ENCODE results near the gene WDR13.
"Not testable (repeated sequence)": the region's sequence is repeated elsewhere in the genome, so short reads cannot be mapped to it uniquely, and the experiment has no call there.

The WDR13 gene

GRCh38 chrX:48654746-48655145 is 57.5 kb downstream of the WDR13 start:
- not testable (repeated sequence) for ATAC-seq (ENCODE audit: insufficient read depth, low read depth)

More at GRCh38 chrX:48654746-48655145, 57.5 kb downstream of the WDR13 start:
- H2AFZ ChIP-seq (ENCODE audit: low read depth, low read length); H3K36me3 ChIP-seq (ENCODE audit: insufficient read depth, low read length); H3K4me2 ChIP-seq (ENCODE audit: insufficient read depth, low read length); H3K9me3 ChIP-seq (ENCODE audit: insufficient read depth, low read length, severe bottlenecking); H4K20me1 ChIP-seq (ENCODE audit: insufficient read depth, low read length); H3K4me1 ChIP-seq (ENCODE audit: insufficient read depth, low read length); H3K4me3 ChIP-seq (ENCODE audit: low read depth in 1 of 2, low read length in 2 of 2); H3K79me2 ChIP-seq (ENCODE audit: insufficient read depth, low read length); H3K9ac ChIP-seq (ENCODE audit: low read depth, low read length); H3K27me3 ChIP-seq (ENCODE audit: insufficient read depth, low read length, poor library complexity); H3K27ac ChIP-seq (ENCODE audit: low read length); DNase-seq: not testable (repeated sequence)
